ENCODE data around the gene MED29. TPM values are rescaled to one million over a fixed set of nuclear protein-coding genes. Genes with fewer than 3 reads are reported as not detected.

MED29 gene
- total RNA-seq, 4 donors from 2014 or later: 25.5 to 48.1 (median 37.7) TPM

- H3K9me3 ChIP-seq: no peaks in the 10 kb centered on the region
- in situ Hi-C loops (cut with MboI; ENCODE audit: low sequenced_read_pairs in 4 of 4): loop anchor here in 2 of 4 donors (25.0 kb wide), 2 partner anchors 91 to 391 kb away; partner anchors contain the start of genes DYRK1B (in 2 of the 2), FBL (in 2 of the 2), EID2 (in 1 of the 2) and EID2B (in 1 of the 2)
- H3K36me3 ChIP-seq: peaks cover 0 to 4% of the 10 kb centered on the region in 2 donors
- intact Hi-C loops (cut with DNase I; ENCODE audit: low total_unique reads): loop anchor here (1.0 to 10.0 kb wide), 2 partner anchors 35 to 228 kb away; no protein-coding TSS in a partner anchor
- no peak for ATAC-seq
- no peak for TF ChIP-seq POLR2A (IDR thresholded peaks at IDR 0.05)
- no peak for TF ChIP-seq CTCF (IDR thresholded peaks at IDR 0.05 in 4 of 5, conservative IDR thresholded peaks at IDR 0.05 in 1 of 5)
- peak overlapping the region; percentile 74 to 99 (median 86) for H3K4me3 ChIP-seq
- no peak for DNase-seq
- peak overlapping the region; percentile 89 to 98 (median 94) for H3K27ac ChIP-seq
- H3K27me3 ChIP-seq: no peaks in the 10 kb centered on the region
- H3K4me1 ChIP-seq: peaks cover 14 to 27% of the 10 kb centered on the region in 2 donors
These were observed 55.3 kb downstream of the MED29 start for GRCh38 chr19:39446365-39447084.

GRCh38 chr19:39448271-39448670, 57.1 kb downstream of the MED29 start:
- intact Hi-C loops (cut with DNase I; ENCODE audit: low total_unique reads): loop anchor here (10.0 kb wide), 1 partner anchor 227 kb away; no protein-coding TSS in a partner anchor
- Histone ChIP-seq H3K27ac (no peak overlapping the region), H3K9me3 (no peaks in the 10 kb centered on the region), H3K4me3 (no peak overlapping the region), H3K27me3 (no peaks in the 10 kb centered on the region), H3K36me3 (peaks cover 0 to 6% of the 10 kb centered on the region in 2 donors), H3K4me1 (peaks cover 18 to 29% of the 10 kb centered on the region in 2 donors)
- DNase-seq (no peak), ATAC-seq (no peak)
- TF ChIP-seq POLR2A (IDR thresholded peaks at IDR 0.05) (no peak), CTCF (IDR thresholded peaks at IDR 0.05 in 4 of 5, conservative IDR thresholded peaks at IDR 0.05 in 1 of 5) (no peak)
- in situ Hi-C loops (cut with MboI; ENCODE audit: low sequenced_read_pairs in 4 of 4): loop anchor here in 2 of 4 donors (25.0 kb wide), 2 partner anchors 89 to 389 kb away; partner anchors contain the start of genes DYRK1B (in 2 of the 2), FBL (in 2 of the 2), EID2 (in 1 of the 2) and EID2B (in 1 of the 2)

GRCh38 chr19:39449116-39449797, 58.1 kb downstream of the MED29 start:
- H3K4me1 ChIP-seq: peaks cover 18 to 29% of the 10 kb centered on the region in 2 donors

More at GRCh38 chr19:39449116-39449797, 58.1 kb downstream of the MED29 start:
- in situ Hi-C loops (cut with MboI; ENCODE audit: low sequenced_read_pairs in 4 of 4) (loop anchor here in 2 of 4 donors (25.0 kb wide), 2 partner anchors 88 to 388 kb away; partner anchors contain the start of genes DYRK1B (in 2 of the 2), FBL (in 2 of the 2), EID2 (in 1 of the 2) and EID2B (in 1 of the 2)), intact Hi-C loops (cut with DNase I; ENCODE audit: low total_unique reads) (loop anchor here (10.0 kb wide), 1 partner anchor 226 kb away; no protein-coding TSS in a partner anchor)
- Histone ChIP-seq H3K9me3 (no peaks in the 10 kb centered on the region), H3K4me3 (no peak overlapping the region), H3K27me3 (no peaks in the 10 kb centered on the region), H3K27ac (no peak overlapping the region), H3K36me3 (peaks cover 0 to 15% of the 10 kb centered on the region in 2 donors)
- no peak for TF ChIP-seq CTCF (IDR thresholded peaks at IDR 0.05 in 4 of 5, conservative IDR thresholded peaks at IDR 0.05 in 1 of 5)
- no peak for TF ChIP-seq POLR2A (IDR thresholded peaks at IDR 0.05)
- ATAC-seq: no peak
- DNase-seq: no peak

Small RNAs within 50 kb of the gene (microRNA-seq; reads per million reads assigned to microRNA genes)
- gene MIR4530 (ENCODE audit: borderline replicate concordance in 2 of 2): 0 reads per million in 2 donors

Other genes starting within 250 kb of the MED29 start
- not detected for gene NCCRP1, start 194.4 kb upstream of the MED29 start, total RNA-seq
- gene SYCN, start 187.1 kb upstream of the MED29 start, total RNA-seq: not detected
- not detected for gene IFNL3, start 146.4 kb upstream of the MED29 start, total RNA-seq
- gene IFNL4, start 142.5 kb upstream of the MED29 start, total RNA-seq: not detected
- not detected for gene IFNL2, start 123.0 kb upstream of the MED29 start, total RNA-seq
- gene IFNL1, start 95.0 kb upstream of the MED29 start, total RNA-seq: not detected
- under 1 TPM in 1 of 4 donors, not detected in 3; 0.26 TPM for gene LRFN1, start 70.5 kb upstream of the MED29 start, total RNA-seq
- gene GMFG, start 55.3 kb upstream of the MED29 start, total RNA-seq: 1 to 10 TPM; 2.3 to 5.4 (median 3.7) TPM
- 10 to 100 TPM; 30.9 to 63.7 (median 59.2) TPM for gene SAMD4B, start 49.0 kb upstream of the MED29 start, total RNA-seq
- 10 to 100 TPM; 48.1 to 65.3 (median 50.2) TPM for gene PAF1, start 272 bp upstream of the MED29 start, total RNA-seq
- gene ZFP36, start 15.5 kb downstream of the MED29 start, total RNA-seq: 100 to 1,000 TPM in 2 of 4 donors, 10 to 100 TPM in 2; 72.2 to 202 (median 132) TPM
- gene PLEKHG2, start 21.3 kb downstream of the MED29 start, total RNA-seq: 1 to 10 TPM; 1.3 to 3.6 (median 3.3) TPM
- gene RPS16, start 44.6 kb downstream of the MED29 start, total RNA-seq: 1,000 to 10,000 TPM; 1,066 to 1,636 (median 1,467) TPM
- gene SUPT5H, start 54.2 kb downstream of the MED29 start, total RNA-seq: 100 to 1,000 TPM in 2 of 4 donors, 10 to 100 TPM in 2; 60.7 to 148 (median 108) TPM
- 10 to 100 TPM; 66.9 to 97.6 (median 85.6) TPM for gene TIMM50, start 89.5 kb downstream of the MED29 start, total RNA-seq
- not detected for gene DLL3, start 107.6 kb downstream of the MED29 start, total RNA-seq
- gene SELENOV, start 123.8 kb downstream of the MED29 start, total RNA-seq: not detected
- 1 to 10 TPM in 3 of 4 donors, under 1 TPM in 1; 0.91 to 6.5 (median 1.2) TPM for gene EID2B, start 141.5 kb downstream of the MED29 start, total RNA-seq
- 10 to 100 TPM in 2 of 4 donors, 1 to 10 TPM in 2; 7.8 to 12.7 (median 9.4) TPM for gene EID2, start 148.8 kb downstream of the MED29 start, total RNA-seq
- gene LGALS13, start 211.1 kb downstream of the MED29 start, total RNA-seq: not detected

Measured in gastrocnemius medialis (tissue), 4 donors.